NCI-H1930 (cell line): Measurements from ENCODE around the gene PLOD1.

Experiments
- DNase-seq, 2 experiments: peaks; one replicate each; lab custom pipeline; 2025; lab: John Stamatoyannopoulos, UW

Gene PLOD1

DNA sequence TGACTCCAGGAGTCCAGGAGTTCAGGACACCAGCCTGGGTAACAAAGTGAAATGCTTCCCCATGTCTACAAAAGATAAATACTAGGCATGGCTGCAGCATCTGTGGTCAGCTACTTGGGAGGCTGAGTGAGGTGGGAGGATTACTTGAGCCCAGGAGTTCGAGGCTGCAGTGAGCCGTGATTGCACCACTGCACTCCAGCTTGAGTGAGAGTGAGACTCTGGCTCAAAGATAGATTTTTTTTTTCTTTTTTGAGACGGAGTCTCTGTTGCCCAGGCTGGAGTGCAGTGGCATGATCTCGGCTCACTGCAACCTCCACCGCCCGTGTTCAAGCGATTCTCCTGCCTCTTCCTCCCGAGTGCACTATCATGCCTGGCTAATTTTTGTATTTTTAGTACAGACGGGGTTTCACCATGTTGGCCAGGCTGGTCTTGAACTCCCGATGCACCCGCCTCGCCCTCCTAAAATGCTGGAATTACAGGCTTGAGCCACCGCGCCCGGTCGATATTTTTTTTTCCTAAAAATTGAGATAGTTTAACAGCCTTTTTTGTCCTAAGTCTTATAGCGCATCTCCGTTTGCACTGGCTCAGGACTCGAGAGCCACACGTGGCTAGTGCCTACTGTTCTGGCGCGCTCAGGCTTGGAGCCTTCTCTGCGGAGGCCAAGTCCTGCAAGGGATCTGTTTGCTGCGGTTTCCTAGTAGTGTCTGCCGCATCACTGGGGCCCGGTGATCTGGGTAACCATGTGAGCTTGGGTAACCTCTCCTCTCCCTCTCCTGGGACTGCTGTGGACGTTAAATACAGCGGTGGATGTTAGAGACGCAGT, 44.7 kb downstream of the PLOD1 start:
- no peak for DNase-seq

DNA sequence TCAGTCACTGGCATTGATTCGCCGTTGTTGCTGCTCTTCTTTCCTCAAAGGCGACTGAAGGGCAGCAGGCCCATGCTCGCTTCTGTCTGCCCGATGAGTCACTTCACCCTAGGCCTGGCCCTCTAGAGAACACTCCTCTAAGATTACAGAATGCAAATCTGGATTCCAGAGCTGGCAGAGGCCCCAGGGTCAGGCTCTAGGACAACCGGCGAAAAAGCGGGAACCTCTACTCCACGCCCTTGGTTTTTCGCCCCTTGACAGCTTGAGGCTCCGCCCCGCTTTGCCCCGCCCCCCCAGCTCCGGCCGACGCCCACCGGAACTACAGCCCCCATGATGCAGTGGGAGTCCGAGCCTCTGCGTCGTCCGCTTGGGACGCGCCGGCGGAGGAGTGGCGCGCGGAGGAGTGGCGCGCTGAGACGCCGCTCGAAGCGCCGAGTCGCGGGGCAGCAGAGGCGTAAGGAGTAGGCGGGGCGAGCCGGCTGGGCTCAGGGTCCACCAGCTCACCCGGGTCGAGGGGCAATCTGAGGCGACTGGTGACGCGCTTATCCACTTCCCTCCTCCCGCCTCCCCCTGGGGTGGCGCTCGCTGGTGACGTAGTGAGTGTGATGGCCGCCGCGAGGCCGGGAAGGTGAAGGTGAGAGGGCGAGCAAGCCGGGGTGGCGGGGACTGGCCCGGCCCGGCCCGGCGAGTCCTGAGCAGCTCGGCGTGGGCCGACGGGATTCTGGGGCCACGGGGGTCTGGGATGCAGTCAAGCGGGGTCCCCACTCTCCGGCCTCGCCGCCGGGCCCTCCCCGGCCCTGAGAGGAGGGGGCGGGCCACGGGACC, 45.5 kb downstream of the PLOD1 start, which contains the start of gene MFN2:
TSS of gene MFN2 (plus strand) at position 594 of the 825 bp plus-strand sequence. CDS start 8,725 bp downstream, outside the sequence.
- DNase-seq = peak; percentile 94 to 96

DNA sequence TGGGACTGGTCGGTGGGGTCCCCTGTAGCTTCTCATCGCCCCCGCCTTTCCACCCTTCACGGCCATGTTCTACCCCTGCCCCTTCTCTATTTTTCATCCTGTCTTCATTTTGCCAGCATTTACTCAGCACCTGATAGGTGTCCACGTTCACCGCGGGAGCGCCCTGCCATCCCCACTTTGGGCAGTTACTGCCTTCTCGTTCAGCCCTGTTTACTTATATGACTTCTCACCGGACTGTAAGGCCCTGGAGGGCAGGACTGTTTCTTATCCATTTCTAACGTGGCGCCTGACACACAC, 46.1 kb downstream of the PLOD1 start:
- DNase-seq = no peak

DNA sequence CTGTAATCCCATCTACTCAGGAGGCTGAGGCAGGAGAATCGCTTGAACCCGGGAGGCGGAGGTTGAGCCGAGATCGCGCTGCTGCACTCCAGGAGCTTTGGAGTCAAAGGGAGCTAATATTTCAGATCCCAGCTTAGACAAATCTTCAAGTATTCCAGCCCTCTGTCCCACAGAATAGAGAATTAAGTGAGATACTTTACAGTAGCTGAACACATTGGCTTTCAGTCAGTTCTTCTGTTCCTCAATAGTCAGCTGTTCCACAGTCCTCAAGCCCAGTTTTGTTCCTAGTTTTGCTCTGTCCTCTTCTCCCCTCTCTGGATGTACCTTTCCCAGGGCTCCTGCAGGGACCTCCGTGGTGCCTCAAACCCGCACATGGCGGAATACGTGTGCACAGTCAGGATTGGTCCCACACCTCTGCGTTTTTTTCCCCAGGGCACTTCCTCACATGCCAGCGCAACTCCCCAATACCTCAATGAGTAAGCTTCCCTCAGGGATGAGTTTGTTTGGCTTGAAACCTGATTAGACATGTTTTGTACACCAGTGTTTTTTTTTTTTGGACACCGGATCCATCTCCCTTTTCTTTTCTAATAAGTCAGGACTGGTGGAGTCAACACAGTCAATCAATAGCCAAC, 47.0 kb downstream of the PLOD1 start:
- DNase-seq = no peak

DNA sequence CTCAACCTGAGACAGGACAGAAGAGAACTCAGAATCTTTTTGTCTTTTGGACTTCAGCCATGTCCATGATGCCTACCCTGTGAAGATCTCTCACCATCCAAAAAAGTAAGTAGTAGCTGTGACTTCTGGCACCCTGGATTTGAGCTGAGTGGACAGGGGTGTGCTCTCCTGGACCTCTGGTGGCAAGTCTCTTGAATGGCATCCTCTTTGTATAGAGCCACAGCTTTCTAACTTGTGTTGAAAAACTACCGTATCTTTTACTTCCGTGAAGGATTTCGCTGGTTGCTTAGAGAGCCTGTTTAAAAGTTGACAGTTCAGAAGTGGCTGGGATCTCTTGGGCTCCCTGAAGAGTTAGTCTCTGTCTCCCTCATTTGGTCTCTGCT, 47.5 kb downstream of the PLOD1 start:
- DNase-seq = no peak

DNA sequence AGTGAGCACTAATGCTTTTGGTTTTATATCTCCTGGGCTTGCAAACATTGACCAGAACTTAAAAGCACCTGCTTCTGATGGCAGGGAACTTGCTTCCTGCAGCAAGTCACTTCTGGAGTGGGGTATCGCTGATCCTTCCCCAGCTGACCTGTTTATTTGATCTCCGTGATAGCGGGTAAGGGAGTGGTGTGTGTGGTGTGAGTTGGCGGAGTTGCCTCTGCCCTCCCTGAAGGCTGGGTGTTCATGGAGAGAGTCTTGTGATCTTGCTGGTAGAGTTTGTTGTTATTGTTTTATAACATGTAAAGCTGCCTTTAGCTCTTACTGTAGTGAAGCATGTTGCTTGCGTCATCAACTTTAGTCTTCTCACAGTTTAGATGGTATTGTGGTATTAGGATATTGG, 49.6 kb downstream of the PLOD1 start:
- DNase-seq = no peak

DNA sequence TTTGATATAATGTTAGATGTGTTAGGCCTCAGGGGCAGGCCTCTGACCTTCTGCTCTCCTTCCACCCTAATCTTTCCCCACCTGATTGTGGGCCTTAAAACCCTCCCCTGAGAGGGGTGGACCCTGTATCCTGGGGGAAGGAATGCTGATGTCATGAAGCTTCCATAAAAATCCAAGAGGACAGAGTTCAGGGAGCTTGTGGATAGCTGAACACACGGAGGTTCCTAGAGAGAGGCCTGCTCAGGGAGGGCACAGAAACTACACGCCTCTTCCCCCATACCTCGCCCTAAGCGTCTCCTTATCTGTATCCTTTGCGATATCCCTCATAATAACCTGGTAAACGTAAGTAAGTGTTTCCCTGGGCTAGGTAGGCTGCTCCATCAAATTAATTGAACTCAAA, 50.1 kb downstream of the PLOD1 start:
- no peak for DNase-seq

DNA sequence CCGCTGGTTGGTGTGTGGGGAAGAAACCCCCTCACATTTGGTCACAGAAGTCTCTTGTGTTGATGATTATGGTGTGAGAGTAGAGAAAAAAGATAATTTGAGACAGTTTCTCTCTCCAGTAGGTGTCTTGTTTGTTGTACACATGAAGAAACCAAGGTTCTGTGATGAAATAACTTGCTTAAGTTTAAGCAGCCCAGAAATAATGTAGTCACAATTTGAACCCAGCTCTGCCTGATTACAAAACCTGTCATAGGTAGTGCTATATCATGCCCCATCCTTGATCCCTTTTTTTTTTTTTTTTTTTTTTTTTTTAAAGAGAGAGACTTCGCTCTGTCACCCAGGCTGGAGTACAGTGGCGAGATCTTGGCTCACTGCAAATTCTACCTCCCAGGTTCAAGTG, 50.7 kb downstream of the PLOD1 start:
- DNase-seq = no peak

DNA sequence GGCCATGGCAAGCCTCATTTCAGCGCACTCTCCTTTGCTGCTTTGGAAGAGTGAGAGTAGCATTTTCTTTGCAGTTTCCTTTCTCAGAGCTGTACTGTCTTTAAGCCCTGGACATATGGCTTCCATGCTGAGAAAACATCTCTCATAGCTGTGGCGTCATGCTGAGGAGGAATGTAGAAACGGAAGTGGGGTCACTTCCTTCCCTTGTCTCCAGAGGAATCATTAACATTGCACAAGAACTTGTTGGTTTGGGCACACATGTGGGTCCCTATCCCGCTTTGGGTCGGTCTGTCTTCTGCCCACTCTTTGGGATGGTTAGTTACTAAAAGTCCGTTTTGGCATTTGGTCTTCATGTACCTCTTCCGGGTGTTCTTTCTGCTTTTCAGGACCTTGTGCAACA, 51.3 kb downstream of the PLOD1 start:
- DNase-seq = no peak

DNA sequence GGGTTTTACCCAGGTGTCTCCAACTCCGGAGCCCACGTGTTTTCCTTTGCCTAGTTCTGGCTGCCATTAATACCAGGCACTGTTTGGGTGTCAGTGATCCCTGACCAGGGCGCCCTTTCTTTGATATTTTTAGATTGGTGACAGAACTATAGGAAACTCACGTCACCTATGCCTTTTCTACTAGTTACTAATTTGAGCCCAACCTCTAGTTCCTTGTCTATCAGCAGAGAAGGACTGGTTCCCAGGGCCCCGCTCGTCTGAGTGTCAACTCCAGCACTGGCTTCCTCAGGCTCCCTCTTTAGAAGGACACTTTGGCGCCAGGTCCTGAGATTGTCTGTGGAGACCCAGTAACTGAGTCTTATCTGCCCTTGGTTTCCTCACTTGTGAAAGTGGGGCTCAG, 55.2 kb downstream of the PLOD1 start:
- DNase-seq = no peak

DNA sequence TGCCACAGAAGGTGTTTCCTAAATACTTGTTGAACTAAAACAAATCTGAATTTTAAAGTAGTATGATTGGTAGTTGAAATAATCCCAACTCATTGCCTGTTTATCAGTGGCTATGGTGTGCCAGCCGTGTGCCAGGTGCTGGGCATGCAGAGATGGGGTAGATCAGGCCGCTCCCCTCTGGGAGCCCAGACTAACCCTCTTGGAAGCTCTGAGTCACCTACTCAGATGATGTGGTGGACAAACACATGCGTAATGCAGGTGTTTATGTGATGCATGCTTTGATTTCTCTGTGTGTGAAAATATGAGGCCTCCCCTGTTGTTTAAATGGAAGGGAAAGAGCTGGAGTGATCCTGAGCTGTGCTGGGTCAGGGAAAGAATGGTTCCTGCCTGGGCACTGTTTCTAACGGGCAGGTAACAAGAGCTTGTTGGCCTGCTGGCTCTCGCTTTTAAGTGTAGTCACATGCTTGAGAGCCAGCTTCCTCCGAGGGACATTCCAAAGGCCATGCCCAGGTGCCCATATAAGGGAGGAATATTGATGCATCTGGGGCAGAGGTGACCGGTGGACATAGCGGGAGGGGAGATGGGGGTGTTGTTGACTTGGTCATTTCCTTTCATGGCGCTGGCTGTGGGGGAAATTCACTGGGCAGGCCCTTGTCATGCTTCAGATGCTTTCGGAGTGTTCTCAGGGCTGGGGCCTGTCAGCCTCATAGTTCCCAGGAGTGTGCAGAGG, 56.0 kb downstream of the PLOD1 start:
- DNase-seq = no peak

DNA sequence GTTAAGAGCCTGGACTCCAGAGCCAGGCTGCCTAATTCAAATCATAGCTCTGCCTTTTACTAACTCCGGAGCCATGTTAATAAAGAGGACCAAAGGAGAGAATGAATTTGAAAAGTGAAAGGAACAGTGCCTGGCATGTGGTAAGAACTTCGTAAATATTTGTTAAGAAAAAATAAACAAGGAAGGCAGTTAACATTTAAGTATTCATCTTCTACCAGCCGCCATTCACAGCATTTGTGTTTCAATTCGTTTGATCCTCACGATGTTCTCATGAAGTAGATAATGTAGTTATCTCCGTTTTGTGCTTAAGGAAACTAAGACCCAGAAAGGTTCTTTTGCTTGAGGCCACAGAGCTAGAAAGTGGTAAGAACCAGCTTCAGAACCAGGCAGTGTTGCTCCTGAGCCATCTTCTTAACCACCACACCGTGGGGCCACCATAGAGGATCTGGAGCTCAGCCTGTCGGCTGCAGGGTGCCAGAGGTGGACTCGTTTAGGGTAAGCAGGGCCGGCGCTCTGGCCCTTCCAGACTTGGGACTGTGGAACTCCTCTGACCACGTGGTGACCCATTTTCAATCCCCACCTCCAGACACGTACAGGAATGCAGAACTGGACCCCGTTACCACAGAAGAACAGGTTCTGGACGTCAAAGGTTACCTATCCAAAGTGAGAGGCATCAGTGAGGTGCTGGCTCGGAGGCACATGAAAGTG, 57.6 kb downstream of the PLOD1 start:
- no peak for DNase-seq

DNA sequence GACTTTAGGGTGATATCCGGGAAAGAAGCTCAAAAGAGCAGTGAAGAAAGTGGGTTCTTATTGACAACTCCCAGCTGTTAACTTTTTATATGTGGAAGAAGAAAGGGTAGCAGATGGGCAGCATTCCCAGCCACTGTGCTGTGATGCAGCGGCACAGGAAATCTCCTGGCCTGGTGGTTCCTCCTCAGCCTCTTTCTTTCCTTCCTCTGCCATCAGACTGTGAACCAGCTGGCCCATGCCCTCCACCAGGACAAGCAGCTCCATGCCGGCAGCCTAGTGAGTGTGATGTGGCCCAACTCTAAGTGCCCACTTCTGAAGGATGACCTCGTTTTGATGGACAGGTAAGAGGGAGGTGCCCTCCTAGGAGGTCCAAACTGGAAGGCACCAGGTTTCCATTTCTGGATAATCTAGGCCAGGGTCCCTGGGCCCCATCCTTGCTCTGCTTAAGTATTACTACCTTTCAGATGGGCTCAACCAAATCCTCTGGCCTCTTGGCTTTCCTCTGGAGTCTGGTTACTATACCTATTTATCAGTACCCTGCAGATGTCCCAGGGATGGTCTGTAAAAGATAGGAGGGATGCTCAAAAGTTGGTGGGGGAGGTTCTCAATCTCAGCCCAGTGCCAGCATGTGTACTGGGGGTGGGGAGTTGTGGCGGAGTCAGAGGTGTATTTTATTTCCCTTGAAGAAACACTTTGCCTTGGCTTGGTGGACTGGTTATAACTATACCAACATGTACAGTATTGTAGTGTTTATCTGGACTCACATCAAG, 62.7 kb downstream of the PLOD1 start:
- no peak for DNase-seq

DNA sequence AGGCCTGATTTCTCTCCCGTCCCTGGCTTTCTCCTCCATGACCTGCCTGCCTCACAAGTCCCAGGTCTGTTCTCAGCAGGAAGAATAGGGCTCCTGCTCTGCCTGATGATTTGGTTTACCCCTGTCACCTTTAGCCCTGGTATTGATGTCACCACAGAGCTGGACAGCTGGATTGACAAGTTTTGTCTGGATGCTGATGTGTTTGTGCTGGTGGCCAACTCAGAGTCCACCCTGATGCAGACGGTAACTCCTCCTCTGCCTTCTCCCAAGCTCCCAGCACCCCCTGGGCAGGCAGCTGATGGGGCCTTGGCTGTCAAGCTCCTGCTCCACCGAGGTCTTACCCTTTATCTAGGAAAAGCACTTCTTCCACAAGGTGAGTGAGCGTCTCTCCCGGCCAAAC, 64.1 kb downstream of the PLOD1 start:
- no peak for DNase-seq

DNA sequence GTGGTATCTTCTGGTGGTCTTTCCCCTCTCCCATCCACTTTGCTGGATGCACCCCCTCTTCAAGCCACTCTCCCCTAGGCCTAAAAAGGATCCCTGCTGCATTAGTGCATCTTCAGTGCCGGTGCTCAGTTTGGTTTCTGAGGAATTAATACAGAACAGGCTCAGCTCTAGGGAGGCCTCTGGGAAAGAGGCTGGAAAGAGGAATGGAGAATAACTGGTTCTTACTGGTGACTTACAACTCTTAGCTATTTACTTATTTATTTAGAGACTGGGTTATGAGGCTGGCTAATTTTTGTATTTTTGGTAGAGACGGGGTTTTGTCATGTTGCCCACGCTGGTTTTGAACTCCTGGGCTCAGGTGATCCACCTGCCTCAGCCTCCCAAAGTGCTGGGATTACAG, 64.7 kb downstream of the PLOD1 start:
- no peak for DNase-seq

DNA sequence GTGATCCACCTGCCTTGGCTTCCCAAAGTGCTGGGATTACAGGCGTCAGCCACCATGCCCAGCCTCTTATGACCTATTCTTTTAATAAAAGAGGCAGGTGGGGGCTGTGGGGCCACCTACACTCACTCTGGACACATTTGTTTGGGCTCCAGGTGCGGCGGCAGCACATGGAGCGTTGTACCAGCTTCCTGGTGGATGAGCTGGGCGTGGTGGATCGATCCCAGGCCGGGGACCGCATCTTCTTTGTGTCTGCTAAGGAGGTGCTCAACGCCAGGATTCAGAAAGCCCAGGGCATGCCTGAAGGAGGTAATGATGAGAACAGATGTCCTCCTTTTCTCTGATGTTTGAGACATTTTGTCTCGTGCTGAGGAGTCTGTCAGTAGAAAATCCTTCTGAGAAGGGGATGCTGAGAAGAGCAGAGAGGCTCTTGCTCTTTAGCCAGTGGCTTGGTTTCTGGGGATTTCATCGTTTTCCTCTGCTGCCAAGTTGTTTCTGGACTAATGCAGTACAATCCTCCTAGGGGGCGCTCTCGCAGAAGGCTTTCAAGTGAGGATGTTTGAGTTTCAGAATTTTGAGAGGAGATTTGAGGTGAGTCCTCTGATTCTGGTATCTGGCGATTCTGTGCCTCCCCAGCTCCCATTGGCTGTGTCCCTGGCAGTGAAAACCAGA, 66.9 kb downstream of the PLOD1 start:
- DNase-seq = peak in 1 of 2 experiments; percentile 68

DNA sequence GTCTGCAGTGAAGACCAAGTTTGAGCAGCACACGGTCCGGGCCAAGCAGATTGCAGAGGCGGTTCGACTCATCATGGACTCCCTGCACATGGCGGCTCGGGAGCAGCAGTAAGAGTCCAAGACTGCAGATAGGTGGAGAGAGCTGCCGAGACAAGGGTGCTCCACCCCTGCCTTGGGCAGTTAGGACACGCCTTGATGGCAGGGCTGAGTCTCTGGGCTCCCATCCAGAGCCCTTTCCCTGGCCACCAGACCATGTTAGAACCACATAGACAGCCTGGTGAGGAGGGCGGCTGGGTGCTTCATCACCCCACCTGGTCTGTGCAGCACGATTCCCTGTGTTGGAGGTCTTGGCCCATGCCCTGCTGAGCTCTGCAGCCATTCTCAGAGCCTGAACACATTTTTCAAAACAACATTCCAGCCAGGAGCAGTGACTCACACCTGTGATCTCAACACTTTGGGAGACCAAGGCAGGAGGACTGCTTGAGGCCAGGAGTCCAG, 67.5 kb downstream of the PLOD1 start:
- DNase-seq = no peak

DNA sequence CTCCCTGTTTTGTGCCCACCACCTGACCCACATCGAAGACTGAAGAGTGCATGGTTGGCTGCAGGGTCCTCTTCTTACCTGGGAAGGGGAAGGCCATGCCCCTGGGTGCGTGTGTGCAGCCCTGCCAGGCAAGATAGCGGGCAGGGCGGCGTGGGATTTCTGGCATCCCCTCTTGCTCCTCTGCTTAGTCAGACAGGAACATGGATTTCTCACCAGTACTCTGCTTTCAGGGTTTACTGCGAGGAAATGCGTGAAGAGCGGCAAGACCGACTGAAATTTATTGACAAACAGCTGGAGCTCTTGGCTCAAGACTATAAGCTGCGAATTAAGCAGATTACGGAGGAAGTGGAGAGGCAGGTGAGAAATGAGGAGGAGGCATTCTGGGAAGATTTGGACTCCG, 69.2 kb downstream of the PLOD1 start:
- DNase-seq = no peak

DNA sequence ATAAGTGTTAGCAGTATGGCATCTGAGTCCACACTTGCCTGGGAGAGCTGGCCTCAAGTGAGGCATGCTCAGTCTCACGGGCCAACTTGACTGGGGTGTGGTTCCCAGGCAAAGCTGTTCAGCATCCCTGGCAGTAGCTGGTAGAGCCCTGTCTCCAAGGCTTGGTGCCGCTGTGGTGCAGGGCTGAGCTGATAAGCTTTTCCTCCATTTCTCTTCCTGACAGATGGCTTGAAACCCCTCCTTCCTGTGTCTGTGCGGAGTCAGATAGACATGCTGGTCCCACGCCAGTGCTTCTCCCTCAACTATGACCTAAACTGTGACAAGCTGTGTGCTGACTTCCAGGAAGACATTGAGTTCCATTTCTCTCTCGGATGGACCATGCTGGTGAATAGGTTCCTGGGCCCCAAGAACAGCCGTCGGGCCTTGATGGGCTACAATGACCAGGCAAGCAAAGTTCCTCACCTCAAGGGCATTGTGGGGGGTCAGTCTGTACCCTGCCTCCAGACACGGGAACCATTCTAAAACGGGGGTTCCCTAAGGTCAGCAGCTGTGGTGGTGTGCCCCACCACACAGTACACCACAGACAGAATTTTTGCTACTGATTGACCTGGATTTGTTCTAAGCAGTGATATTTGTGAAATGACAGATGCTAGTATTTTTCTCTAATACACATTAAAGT, 71.1 kb downstream of the PLOD1 start:
- no peak for DNase-seq
